BLaER1 (cell line): ENCODE measurements around the gene NEURL1B.

Experiments
- H3K27ac ChIP-seq: shearing (Covaris generic); formaldehyde crosslinking; 2 replicates; pipeline ENCODE4 v1.8.1; 2022
- H3K27me3 ChIP-seq: shearing (Covaris generic); formaldehyde crosslinking; 2 replicates; pipeline ENCODE4 v1.8.1; 2022
- H3K36me3 ChIP-seq: shearing (Covaris generic); formaldehyde crosslinking; 2 replicates; pipeline ENCODE4 v1.8.1; 2022
- H3K4me1 ChIP-seq: shearing (Covaris generic); formaldehyde crosslinking; 2 replicates; pipeline ENCODE4 v1.8.1; 2022
- H3K4me2 ChIP-seq: shearing (Covaris generic); formaldehyde crosslinking; 2 replicates; pipeline ENCODE4 v1.8.1; 2022
- H3K4me3 ChIP-seq: shearing (Covaris generic); formaldehyde crosslinking; 2 replicates; pipeline ENCODE4 v1.8.1; 2022
- H3K9ac ChIP-seq: shearing (Covaris generic); formaldehyde crosslinking; 2 replicates; pipeline ENCODE4 v1.8.1; 2022
- H3K9me3 ChIP-seq: shearing (Covaris generic); formaldehyde crosslinking; 2 replicates; pipeline ENCODE4 v1.8.1; 2022
- H4K20me1 ChIP-seq: shearing (Covaris generic); formaldehyde crosslinking; 2 replicates; pipeline ENCODE4 v1.8.1; 2022
- Cebpa-rat ChIP-seq: shearing (Covaris generic); IDR thresholded peaks from 2 replicates; pipeline ENCODE4 v1.8.1; 2022

The NEURL1B gene

GRCh38 chr5:172689801-172690200 lies 48.7 kb downstream of the NEURL1B start:
- no peak for TF ChIP-seq Cebpa-rat
- Histone ChIP-seq H3K4me2 (peak overlapping the region; percentile 91), H3K36me3 (peaks cover 75% of the 10 kb centered on the region), H3K27me3 (no peaks in the 10 kb centered on the region), H4K20me1 (peaks cover 35% of the 10 kb centered on the region), H3K4me3 (0 out of 2 replicates have a peak overlapping the region, but pooled peaks have one; percentile 43), H3K9ac (peak overlapping the region; percentile 72), H3K27ac (peak overlapping the region; percentile 86), H3K4me1 (peaks cover 71% of the 10 kb centered on the region), H3K9me3 (no peaks in the 10 kb centered on the region)

- no peak for TF ChIP-seq Cebpa-rat
- Histone ChIP-seq H3K27ac (peak overlapping the region; percentile 86), H3K4me3 (no peak overlapping the region), H4K20me1 (peaks cover 31% of the 10 kb centered on the region), H3K4me1 (peaks cover 71% of the 10 kb centered on the region), H3K4me2 (peak overlapping the region; percentile 91), H3K36me3 (peaks cover 68% of the 10 kb centered on the region), H3K9ac (peak overlapping the region; percentile 72), H3K27me3 (no peaks in the 10 kb centered on the region), H3K9me3 (no peaks in the 10 kb centered on the region)
These were observed 49.4 kb downstream of the NEURL1B start for GRCh38 chr5:172690258-172691075.

GRCh38 chr5:172691886-172692285 lies 50.8 kb downstream of the NEURL1B start:
- no peaks in the 10 kb centered on the region for H3K27me3 ChIP-seq
- no peak overlapping the region for H3K4me3 ChIP-seq
- TF ChIP-seq Cebpa-rat, result no peak
- no peaks in the 10 kb centered on the region for H3K9me3 ChIP-seq
- peaks cover 54% of the 10 kb centered on the region for H3K36me3 ChIP-seq
- no peak overlapping the region for H3K4me2 ChIP-seq
- peaks cover 71% of the 10 kb centered on the region for H3K4me1 ChIP-seq
- H3K9ac ChIP-seq, result no peak overlapping the region
- H3K27ac ChIP-seq, result no peak overlapping the region
- H4K20me1 ChIP-seq, result peaks cover 16% of the 10 kb centered on the region

- TF ChIP-seq Cebpa-rat, result no peak
These were observed 51.4 kb downstream of the NEURL1B start for GRCh38 chr5:172692451-172692850.

GRCh38 chr5:172692981-172693380 lies 51.9 kb downstream of the NEURL1B start:
- no peaks in the 10 kb centered on the region for H3K9me3 ChIP-seq
- peaks cover 5% of the 10 kb centered on the region for H4K20me1 ChIP-seq
- no peak overlapping the region for H3K4me2 ChIP-seq
- H3K4me3 ChIP-seq, result no peak overlapping the region
- no peak for TF ChIP-seq Cebpa-rat
- no peak overlapping the region for H3K9ac ChIP-seq
- no peaks in the 10 kb centered on the region for H3K27me3 ChIP-seq
- H3K27ac ChIP-seq, result peak overlapping the region; percentile 27; the same call in 1 of the 2 replicates
- peaks cover 67% of the 10 kb centered on the region for H3K4me1 ChIP-seq
- H3K36me3 ChIP-seq, result peaks cover 43% of the 10 kb centered on the region

More at GRCh38 chr5:172692451-172692850, 51.4 kb downstream of the NEURL1B start:
- Histone ChIP-seq H3K27me3 (no peaks in the 10 kb centered on the region), H4K20me1 (peaks cover 11% of the 10 kb centered on the region), H3K9ac (no peak overlapping the region), H3K4me2 (no peak overlapping the region), H3K27ac (no peak overlapping the region), H3K4me3 (no peak overlapping the region), H3K36me3 (peaks cover 49% of the 10 kb centered on the region), H3K9me3 (no peaks in the 10 kb centered on the region), H3K4me1 (peaks cover 69% of the 10 kb centered on the region)

- Histone ChIP-seq H4K20me1 (no peaks in the 10 kb centered on the region), H3K27ac (peak overlapping the region; percentile 1; the same call in 1 of the 2 replicates), H3K9ac (no peak overlapping the region), H3K4me3 (no peak overlapping the region), H3K9me3 (no peaks in the 10 kb centered on the region), H3K4me1 (peaks cover 56% of the 10 kb centered on the region), H3K36me3 (peaks cover 37% of the 10 kb centered on the region), H3K4me2 (no peak overlapping the region), H3K27me3 (no peaks in the 10 kb centered on the region)
- no peak for TF ChIP-seq Cebpa-rat
These were observed 53.0 kb downstream of the NEURL1B start for GRCh38 chr5:172694061-172694460.

GRCh38 chr5:172694541-172694940 lies 53.5 kb downstream of the NEURL1B start:
- no peak for TF ChIP-seq Cebpa-rat
- H3K4me3 ChIP-seq, result no peak overlapping the region
- H3K4me2 ChIP-seq, result peak overlapping the region; percentile 92; the same call in 1 of the 2 replicates
- peak overlapping the region; percentile 1; the same call in 1 of the 2 replicates for H3K27ac ChIP-seq
- no peaks in the 10 kb centered on the region for H3K9me3 ChIP-seq
- H3K9ac ChIP-seq, result peak overlapping the region; percentile 30; the same call in 1 of the 2 replicates
- H4K20me1 ChIP-seq, result no peaks in the 10 kb centered on the region
- peaks cover 54% of the 10 kb centered on the region for H3K4me1 ChIP-seq
- peaks cover 32% of the 10 kb centered on the region for H3K36me3 ChIP-seq
- H3K27me3 ChIP-seq, result no peaks in the 10 kb centered on the region

- H3K27me3 ChIP-seq, result no peaks in the 10 kb centered on the region
- H4K20me1 ChIP-seq, result no peaks in the 10 kb centered on the region
- H3K9me3 ChIP-seq, result no peaks in the 10 kb centered on the region
- peak overlapping the region; percentile 82 for H3K27ac ChIP-seq
- peak overlapping the region; percentile 30 for H3K9ac ChIP-seq
- peak overlapping the region; percentile 92 for H3K4me2 ChIP-seq
- peaks cover 23% of the 10 kb centered on the region for H3K36me3 ChIP-seq
- H3K4me3 ChIP-seq, result no peak overlapping the region
- TF ChIP-seq Cebpa-rat, result no peak
- H3K4me1 ChIP-seq, result peaks cover 54% of the 10 kb centered on the region
These were observed 54.4 kb downstream of the NEURL1B start for GRCh38 chr5:172695232-172696054.

GRCh38 chr5:172696171-172696849 lies 55.2 kb downstream of the NEURL1B start:
- H3K27ac ChIP-seq, result peak overlapping the region; percentile 82

More at GRCh38 chr5:172696171-172696849, 55.2 kb downstream of the NEURL1B start:
- no peak for TF ChIP-seq Cebpa-rat
- H3K4me3 ChIP-seq, result peak overlapping the region; percentile 70
- peaks cover 15% of the 10 kb centered on the region for H3K36me3 ChIP-seq
- peak overlapping the region; percentile 79 for H3K9ac ChIP-seq
- peak overlapping the region; percentile 92 for H3K4me2 ChIP-seq
- no peaks in the 10 kb centered on the region for H3K9me3 ChIP-seq
- no peaks in the 10 kb centered on the region for H3K27me3 ChIP-seq
- peaks cover 56% of the 10 kb centered on the region for H3K4me1 ChIP-seq
- H4K20me1 ChIP-seq, result no peaks in the 10 kb centered on the region
